DND-41 (cell line): ENCODE data around the gene SLC36A3.

Experiments used
- ATAC-seq: fragments of 200-7000 bp; cut with Tn5 transposase; 3 replicates; pipeline ENCODE4 v1.9.1; 2021; ENCODE audit warnings: low read depth; ENCODE audit not compliant: insufficient read depth
- DNase-seq: peaks from one replicate; pipeline ENCODE4 v3.0.0-alpha.2; 2020
- H2AFZ ChIP-seq: 2 replicates; pipeline ENCODE4 v1.6.0; 2012; ENCODE audit warnings: low read depth, low read length
- H3K27ac ChIP-seq: 2 replicates; pipeline ENCODE4 v1.5.1; 2012; ENCODE audit warnings: low read length, inconsistent platforms
- H3K27me3 ChIP-seq: fragments of 200-600 bp; sonication (generic); 2 replicates; pipeline ENCODE4 v1.6.0; 2012; ENCODE audit warnings: low read length, mild to moderate bottlenecking, inconsistent platforms; ENCODE audit not compliant: insufficient read depth, poor library complexity
- H3K36me3 ChIP-seq: 2 replicates; pipeline ENCODE4 v1.5.1; 2012; ENCODE audit warnings: low read length, inconsistent platforms; ENCODE audit not compliant: insufficient read depth
- H3K4me1 ChIP-seq: 2 replicates; pipeline ENCODE4 v1.5.1; 2012; ENCODE audit warnings: mild to moderate bottlenecking, low read length; ENCODE audit not compliant: insufficient read depth
- H3K4me2 ChIP-seq: 2 replicates; pipeline ENCODE4 v1.6.0; 2012; ENCODE audit warnings: mild to moderate bottlenecking, moderate library complexity, low read length, inconsistent platforms; ENCODE audit not compliant: insufficient read depth
- H3K4me3 ChIP-seq, 2 experiments: fragments of 200-600 bp in 1 of 2; shearing (Covaris generic) in 1 of 2; 2 replicates each; pipeline ENCODE4 v1.5.1; 2012 to 2016; ENCODE audit warnings: inconsistent platforms in 2 of 2, low read length in 2 of 2, mild to moderate bottlenecking in 2 of 2, low read depth in 1 of 2, moderate library complexity in 1 of 2
- H3K79me2 ChIP-seq: 2 replicates; pipeline ENCODE4 v1.6.0; 2012; ENCODE audit warnings: low read length, inconsistent platforms; ENCODE audit not compliant: insufficient read depth
- H3K9ac ChIP-seq: 2 replicates; pipeline ENCODE4 v1.6.0; 2012; ENCODE audit warnings: low read depth, mild to moderate bottlenecking, inconsistent platforms, low read length, moderate library complexity
- H3K9me3 ChIP-seq: 2 replicates; pipeline ENCODE4 v1.5.1; 2012; ENCODE audit warnings: low read length, moderate library complexity, mild to moderate bottlenecking, inconsistent platforms; ENCODE audit not compliant: insufficient read depth, severe bottlenecking
- H4K20me1 ChIP-seq: 2 replicates; pipeline ENCODE4 v1.6.0; 2012; ENCODE audit warnings: low read length; ENCODE audit not compliant: insufficient read depth
- EZH2 ChIP-seq: IDR thresholded peaks from 3 replicates; pipeline ENCODE4 v1.6.1; 2012; ENCODE audit warnings: borderline replicate concordance, low read depth, mild to moderate bottlenecking, moderate library complexity, low read length, inconsistent platforms; ENCODE audit not compliant: severe bottlenecking
- TF ChIP-seq, protein P1 (sequence below): IDR thresholded peaks from 2 replicates; pipeline ENCODE4 v1.5.1; 2012; ENCODE audit warnings: borderline replicate concordance, low read length, moderate library complexity, mild to moderate bottlenecking; ENCODE audit not compliant: poor library complexity, severe bottlenecking; ENCODE audit errors: extremely low read depth

SLC36A3 gene

DNA sequence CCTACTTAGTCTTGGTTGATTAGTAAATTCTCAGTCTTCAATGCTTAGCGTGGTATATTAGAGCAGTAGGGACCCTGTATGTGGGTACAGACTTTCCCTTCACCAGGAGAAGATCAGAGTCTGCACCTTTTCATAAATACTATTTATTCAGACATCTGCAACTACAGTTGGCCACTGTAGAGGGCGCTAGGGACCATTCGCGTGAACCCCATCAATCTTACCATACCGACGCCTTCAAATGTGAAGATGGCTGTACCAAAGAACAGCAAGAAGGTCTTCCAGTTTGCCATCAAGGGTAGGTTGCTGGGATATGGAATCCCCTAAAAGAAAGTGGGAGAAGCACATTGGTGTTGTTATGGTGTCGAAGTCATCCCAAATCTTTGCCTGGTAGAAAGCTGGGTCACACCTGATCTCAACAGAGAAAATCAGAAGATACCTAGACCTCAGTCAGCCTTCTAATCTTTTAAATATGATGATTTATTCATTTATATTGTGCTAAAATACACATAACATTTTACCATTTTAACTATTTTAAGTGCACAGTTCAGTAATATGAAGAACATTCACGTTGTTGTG, 19.1 kb downstream of the SLC36A3 start:
- no peak overlapping the region for H3K9ac ChIP-seq
- no peak overlapping the region for H3K4me2 ChIP-seq
- no peak overlapping the region for H3K4me3 ChIP-seq
- H3K27ac ChIP-seq, result no peak overlapping the region
- no peaks in the 10 kb centered on the region for H3K36me3 ChIP-seq
- ATAC-seq (no peak), DNase-seq (no peak)
- no peaks in the 10 kb centered on the region for H3K79me2 ChIP-seq
- no peaks in the 10 kb centered on the region for H4K20me1 ChIP-seq
- H3K9me3 ChIP-seq, result no peaks in the 10 kb centered on the region
- no peaks in the 10 kb centered on the region for H3K4me1 ChIP-seq
- no peak overlapping the region for H2AFZ ChIP-seq
- TF ChIP-seq, protein P1, sequence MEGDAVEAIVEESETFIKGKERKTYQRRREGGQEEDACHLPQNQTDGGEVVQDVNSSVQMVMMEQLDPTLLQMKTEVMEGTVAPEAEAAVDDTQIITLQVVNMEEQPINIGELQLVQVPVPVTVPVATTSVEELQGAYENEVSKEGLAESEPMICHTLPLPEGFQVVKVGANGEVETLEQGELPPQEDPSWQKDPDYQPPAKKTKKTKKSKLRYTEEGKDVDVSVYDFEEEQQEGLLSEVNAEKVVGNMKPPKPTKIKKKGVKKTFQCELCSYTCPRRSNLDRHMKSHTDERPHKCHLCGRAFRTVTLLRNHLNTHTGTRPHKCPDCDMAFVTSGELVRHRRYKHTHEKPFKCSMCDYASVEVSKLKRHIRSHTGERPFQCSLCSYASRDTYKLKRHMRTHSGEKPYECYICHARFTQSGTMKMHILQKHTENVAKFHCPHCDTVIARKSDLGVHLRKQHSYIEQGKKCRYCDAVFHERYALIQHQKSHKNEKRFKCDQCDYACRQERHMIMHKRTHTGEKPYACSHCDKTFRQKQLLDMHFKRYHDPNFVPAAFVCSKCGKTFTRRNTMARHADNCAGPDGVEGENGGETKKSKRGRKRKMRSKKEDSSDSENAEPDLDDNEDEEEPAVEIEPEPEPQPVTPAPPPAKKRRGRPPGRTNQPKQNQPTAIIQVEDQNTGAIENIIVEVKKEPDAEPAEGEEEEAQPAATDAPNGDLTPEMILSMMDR, result peak; percentile 48
- no peak for TF ChIP-seq EZH2
- no peaks in the 10 kb centered on the region for H3K27me3 ChIP-seq

DNA sequence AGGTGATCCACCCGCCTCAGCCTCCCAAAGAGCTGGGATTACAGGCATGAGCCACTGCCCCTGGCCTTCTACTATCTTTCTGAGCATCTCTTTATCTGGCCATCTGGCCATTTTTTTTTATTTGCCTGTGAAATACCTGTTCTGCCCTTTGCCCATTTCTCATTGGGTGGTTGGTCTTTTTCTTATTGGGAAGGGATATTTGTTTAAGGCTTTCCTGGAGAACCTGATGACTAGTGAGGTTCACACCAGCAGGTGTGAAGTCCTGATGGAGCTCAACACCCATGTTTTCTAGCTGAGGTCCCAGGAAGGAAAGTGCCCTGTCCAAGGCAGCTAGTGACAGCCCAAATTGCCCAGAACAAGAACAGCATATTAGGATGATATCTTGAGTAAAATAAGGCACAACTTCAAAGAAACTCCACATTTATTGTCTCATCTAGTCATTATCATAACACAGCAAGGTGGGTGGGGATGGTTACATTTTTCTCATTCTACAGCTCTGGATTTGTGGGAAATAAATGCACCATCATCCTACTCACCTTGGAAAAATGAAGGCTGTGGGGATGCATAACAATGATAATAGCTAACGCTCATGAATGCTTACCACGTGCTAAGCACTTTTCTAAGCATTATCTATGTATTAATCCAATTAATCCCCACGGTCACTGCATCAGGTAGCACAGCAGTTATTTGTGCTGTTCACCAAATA, 20.3 kb downstream of the SLC36A3 start:
- H3K27ac ChIP-seq, result no peak overlapping the region
- no peak overlapping the region for H2AFZ ChIP-seq
- DNase-seq, result no peak
- H4K20me1 ChIP-seq, result no peaks in the 10 kb centered on the region
- H3K27me3 ChIP-seq, result no peaks in the 10 kb centered on the region
- TF ChIP-seq EZH2, result no peak
- TF ChIP-seq, protein P1, result no peak
- no peak for ATAC-seq
- H3K9ac ChIP-seq, result no peak overlapping the region
- H3K9me3 ChIP-seq, result no peaks in the 10 kb centered on the region
- no peaks in the 10 kb centered on the region for H3K79me2 ChIP-seq
- no peaks in the 10 kb centered on the region for H3K36me3 ChIP-seq
- no peak overlapping the region for H3K4me2 ChIP-seq
- no peak overlapping the region for H3K4me3 ChIP-seq
- H3K4me1 ChIP-seq, result no peaks in the 10 kb centered on the region

DNA sequence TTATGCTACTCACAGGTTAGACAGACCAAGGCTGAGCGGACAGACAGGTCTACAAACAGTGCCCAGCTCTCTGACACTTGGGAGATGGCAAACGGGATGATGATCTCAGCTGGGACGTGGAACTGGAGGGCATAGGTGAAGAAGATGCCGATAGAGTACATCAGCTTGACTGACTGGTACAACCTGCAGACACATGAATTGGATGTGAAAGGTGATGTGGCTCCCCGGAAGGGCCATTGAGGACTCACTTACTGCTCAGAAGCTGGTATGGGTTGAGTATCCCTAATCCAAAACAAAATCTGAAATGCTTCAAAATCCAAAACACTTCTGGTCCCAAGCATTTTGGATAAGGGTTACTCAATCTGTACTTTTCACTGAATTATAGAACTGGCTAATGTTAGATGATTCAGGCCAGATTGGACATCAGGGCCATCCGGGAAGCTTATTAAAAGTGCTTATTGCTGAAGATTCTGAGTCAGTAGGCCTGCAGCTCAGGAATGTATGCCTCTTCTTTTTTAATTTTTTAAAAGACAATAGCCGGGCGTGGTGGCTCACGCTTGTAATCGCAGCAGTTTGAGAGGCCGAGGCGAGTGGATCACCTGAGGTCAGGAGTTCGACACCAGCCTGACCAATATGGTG, 22.4 kb downstream of the SLC36A3 start:
- Histone ChIP-seq H3K4me2 (no peak overlapping the region), H3K79me2 (no peaks in the 10 kb centered on the region), H2AFZ (no peak overlapping the region), H3K9me3 (no peaks in the 10 kb centered on the region), H3K4me1 (no peaks in the 10 kb centered on the region), H3K4me3 (no peak overlapping the region), H3K9ac (no peak overlapping the region), H3K27me3 (no peaks in the 10 kb centered on the region), H4K20me1 (no peaks in the 10 kb centered on the region), H3K36me3 (no peaks in the 10 kb centered on the region), H3K27ac (no peak overlapping the region)
- ATAC-seq, result no peak
- no peak for DNase-seq
- TF ChIP-seq EZH2, result no peak
- TF ChIP-seq, protein P1, result no peak
